H1 (cell line): ENCODE results near the gene GGT6. TPM values are rescaled to one million over a fixed set of nuclear protein-coding genes. Genes with fewer than 3 reads are reported as not detected.

Experiments used
- CTCF ChIP-seq, 3 experiments: IDR thresholded peaks; 1 replicate in 2 of 3; 2 replicates in 1 of 3; pipeline versions ENCODE4 v1.5.1 to v1.6.1; 2011; ENCODE audit warnings: low read length in 3 of 3, mild to moderate bottlenecking in 3 of 3, inconsistent platforms in 2 of 3, low read depth in 1 of 3, moderate library complexity in 1 of 3; ENCODE audit not compliant: insufficient read depth in 1 of 3; ENCODE audit errors: control extremely low read depth in 1 of 3
- SAP30 ChIP-seq: fragments of 300-600 bp; sonication (generic); IDR thresholded peaks from 2 replicates; pipeline ENCODE4 v1.7.1; 2012; ENCODE audit warnings: low read length, moderate library complexity, mild to moderate bottlenecking, inconsistent platforms; ENCODE audit not compliant: insufficient read depth, insufficient replicate concordance
- SP2 ChIP-seq: IDR thresholded peaks from 2 replicates; pipeline ENCODE4 v1.6.1; 2012; ENCODE audit warnings: mild to moderate bottlenecking, low read length, inconsistent platforms
- SRF ChIP-seq: IDR thresholded peaks from 2 replicates; pipeline ENCODE4 v1.6.1; 2011; ENCODE audit warnings: mild to moderate bottlenecking, low read depth, low read length, moderate library complexity
- polyA plus RNA-seq, 7 experiments: library from polyadenylated mRNA; depleted of rRNA in 3 of 7; stranded (reverse) in 5 of 7; unstranded in 2 of 7; fragments of >200 nt in 5 of 7; fragments of 200-250 nt in 2 of 7; gene quantifications; 1 replicate in 5 of 7; 2 replicates in 1 of 7; 4 replicates in 1 of 7; pipeline versions ENCODE4 v1.2.1 to v1.2.3, GENCODE V29; 2011 to 2013; ENCODE audit warnings: missing spikeins in 2 of 7, mixed read lengths in 2 of 7
- total RNA-seq: library from RNA; stranded (reverse); fragmentation: NEBNext Ultra II Directional; extraction: Animal tissue kit (Norgen Biotek cat#: 25700); gene quantifications from 2 replicates; pipeline ENCODE4 v1.2.1, GENCODE V29; 2021

GGT6 gene
- total and polyA plus RNA-seq, 2 of the 8 experiments (the other 6 are each of a cell fraction or from before 2014, with no cell fraction given), result 0.18 TPM; not detected in 1

- TF ChIP-seq SAP30 (no peak), CTCF (IDR thresholded peaks at IDR 0.05; ENCODE audit: control extremely low read depth in 1 of 3, insufficient read depth in 1 of 3, low read depth in 1 of 3, low read length in 3 of 3) (peak in 2 of 3 experiments; percentile 15 to 23; a peak in 2 of 4 replicates), SRF (no peak), SP2 (no peak)
Observed at GRCh38 chr17:4541328-4542002, 18.9 kb downstream of the GGT6 start (continued).
